Activated CD4-positive, alpha-beta T cell treated with anti-CD3 and anti-CD28 coated beads, Interleukin-2, amount 10 ng/mL, durations not matched to agents 24 days and 14 days (primary cell): ENCODE results near the gene RIN3. TPM values are rescaled to one million over a fixed set of nuclear protein-coding genes. Genes with fewer than 3 reads are reported as not detected.

ENCODE experiments used
- DNase-seq: peaks from one replicate; pipeline ENCODE4 v3.0.0; 2022
- H3K27ac Mint-ChIP-seq: one replicate; pipeline ENCODE4 v1.8.0; 2022; ENCODE audit warnings: mild to moderate bottlenecking, mixed read lengths
- H3K27me3 Mint-ChIP-seq: one replicate; pipeline ENCODE4 v1.8.0; 2022; ENCODE audit warnings: mixed read lengths
- H3K36me3 Mint-ChIP-seq: one replicate; pipeline ENCODE4 v1.8.0; 2022; ENCODE audit warnings: low read depth, mild to moderate bottlenecking, mixed read lengths
- H3K4me1 Mint-ChIP-seq: one replicate; pipeline ENCODE4 v1.8.0; 2021; ENCODE audit warnings: mixed read lengths
- H3K4me3 Mint-ChIP-seq: one replicate; pipeline ENCODE4 v1.8.0; 2022; ENCODE audit warnings: mild to moderate bottlenecking, moderate library complexity, mixed read lengths
- H3K9me3 Mint-ChIP-seq: one replicate; pipeline ENCODE4 v1.8.0; 2021; ENCODE audit warnings: mixed read lengths
- intact Hi-C: fragments of 100-400 bp; cut with micrococcal nuclease; formaldehyde crosslinking; loops from one replicate; pipeline ENCODE4 v1.15.1; 2023
- total RNA-seq: library from RNA; stranded (reverse); gene quantifications from 2 replicates; pipeline ENCODE4 v1.2.3, GENCODE V29; 2022

The RIN3 gene
- total RNA-seq, 1 donor from 2014 or later = 21.5 TPM

- no peak overlapping the region for H3K4me3 Mint-ChIP-seq
- H3K27ac Mint-ChIP-seq = no peak overlapping the region
- DNase-seq = no peak
- intact Hi-C loops = no loop called here
- peaks cover 6% of the 10 kb centered on the region for H3K9me3 Mint-ChIP-seq
- peaks cover 2% of the 10 kb centered on the region for H3K4me1 Mint-ChIP-seq
- peaks cover 1% of the 10 kb centered on the region for H3K36me3 Mint-ChIP-seq
- peaks cover 24% of the 10 kb centered on the region for H3K27me3 Mint-ChIP-seq
These were observed 38.5 kb upstream of the RIN3 start for GRCh38 chr14:92475037-92475436.

GRCh38 chr14:92475451-92476187 is 38.0 kb upstream of the RIN3 start:
- DNase-seq = no peak
- peaks cover 1% of the 10 kb centered on the region for H3K36me3 Mint-ChIP-seq
- peaks cover 2% of the 10 kb centered on the region for H3K4me1 Mint-ChIP-seq
- no peak overlapping the region for H3K4me3 Mint-ChIP-seq
- H3K27ac Mint-ChIP-seq = no peak overlapping the region
- H3K27me3 Mint-ChIP-seq = peaks cover 25% of the 10 kb centered on the region
- intact Hi-C loops = no loop called here
- H3K9me3 Mint-ChIP-seq = peaks cover 5% of the 10 kb centered on the region

GRCh38 chr14:92480856-92481255 is 32.7 kb upstream of the RIN3 start:
- intact Hi-C loops = no loop called here
- H3K36me3 Mint-ChIP-seq = peaks cover 4% of the 10 kb centered on the region

GRCh38 chr14:92481386-92481785 is 32.2 kb upstream of the RIN3 start:
- H3K4me3 Mint-ChIP-seq = no peak overlapping the region
- no peak overlapping the region for H3K27ac Mint-ChIP-seq
- H3K4me1 Mint-ChIP-seq = no peaks in the 10 kb centered on the region
- peaks cover 4% of the 10 kb centered on the region for H3K36me3 Mint-ChIP-seq
- peaks cover 9% of the 10 kb centered on the region for H3K9me3 Mint-ChIP-seq
- no peak for DNase-seq
- peaks cover 40% of the 10 kb centered on the region for H3K27me3 Mint-ChIP-seq
- intact Hi-C loops = no loop called here

More at GRCh38 chr14:92480856-92481255, 32.7 kb upstream of the RIN3 start:
- Mint-ChIP-seq H3K27me3 (peaks cover 39% of the 10 kb centered on the region), H3K9me3 (peaks cover 9% of the 10 kb centered on the region), H3K4me3 (no peak overlapping the region), H3K27ac (no peak overlapping the region), H3K4me1 (no peaks in the 10 kb centered on the region)
- no peak for DNase-seq

- H3K9me3 Mint-ChIP-seq = peaks cover 9% of the 10 kb centered on the region
- peaks cover 41% of the 10 kb centered on the region for H3K27me3 Mint-ChIP-seq
- intact Hi-C loops = no loop called here
- H3K27ac Mint-ChIP-seq = no peak overlapping the region
- H3K36me3 Mint-ChIP-seq = peaks cover 4% of the 10 kb centered on the region
- H3K4me3 Mint-ChIP-seq = no peak overlapping the region
- no peaks in the 10 kb centered on the region for H3K4me1 Mint-ChIP-seq
- no peak for DNase-seq
These were observed 31.6 kb upstream of the RIN3 start for GRCh38 chr14:92481811-92482555.

GRCh38 chr14:92482621-92483319 is 30.8 kb upstream of the RIN3 start:
- no peak overlapping the region for H3K4me3 Mint-ChIP-seq
- H3K27me3 Mint-ChIP-seq = peaks cover 44% of the 10 kb centered on the region
- H3K36me3 Mint-ChIP-seq = peaks cover 4% of the 10 kb centered on the region
- no peaks in the 10 kb centered on the region for H3K4me1 Mint-ChIP-seq
- peaks cover 9% of the 10 kb centered on the region for H3K9me3 Mint-ChIP-seq
- intact Hi-C loops = no loop called here
- H3K27ac Mint-ChIP-seq = no peak overlapping the region
- no peak for DNase-seq

- Mint-ChIP-seq H3K4me1 (no peaks in the 10 kb centered on the region), H3K27me3 (peaks cover 34% of the 10 kb centered on the region), H3K36me3 (peaks cover 2% of the 10 kb centered on the region), H3K9me3 (peaks cover 4% of the 10 kb centered on the region), H3K4me3 (no peak overlapping the region), H3K27ac (no peak overlapping the region)
- DNase-seq = no peak
- intact Hi-C loops = no loop called here
These were observed 29.3 kb upstream of the RIN3 start for GRCh38 chr14:92484132-92484823.

GRCh38 chr14:92486881-92487280 is 26.7 kb upstream of the RIN3 start:
- DNase-seq = no peak
- Mint-ChIP-seq H3K4me3 (no peak overlapping the region), H3K27ac (no peak overlapping the region), H3K9me3 (no peaks in the 10 kb centered on the region), H3K4me1 (no peaks in the 10 kb centered on the region), H3K27me3 (peaks cover 17% of the 10 kb centered on the region), H3K36me3 (no peaks in the 10 kb centered on the region)
- intact Hi-C loops = no loop called here

GRCh38 chr14:92487513-92488133 is 26.0 kb upstream of the RIN3 start:
- no peaks in the 10 kb centered on the region for H3K36me3 Mint-ChIP-seq
- no peaks in the 10 kb centered on the region for H3K4me1 Mint-ChIP-seq
- H3K27me3 Mint-ChIP-seq = peaks cover 14% of the 10 kb centered on the region
- no peak for DNase-seq
- H3K4me3 Mint-ChIP-seq = no peak overlapping the region
- intact Hi-C loops = no loop called here
- no peak overlapping the region for H3K27ac Mint-ChIP-seq
- H3K9me3 Mint-ChIP-seq = no peaks in the 10 kb centered on the region

- H3K4me1 Mint-ChIP-seq = no peaks in the 10 kb centered on the region
- DNase-seq = no peak
- intact Hi-C loops = no loop called here
- H3K36me3 Mint-ChIP-seq = no peaks in the 10 kb centered on the region
- H3K27me3 Mint-ChIP-seq = peaks cover 16% of the 10 kb centered on the region
- H3K9me3 Mint-ChIP-seq = no peaks in the 10 kb centered on the region
- H3K4me3 Mint-ChIP-seq = no peak overlapping the region
- no peak overlapping the region for H3K27ac Mint-ChIP-seq
These were observed 24.0 kb upstream of the RIN3 start for GRCh38 chr14:92489394-92490238.

- H3K9me3 Mint-ChIP-seq = no peaks in the 10 kb centered on the region
These were observed 23.2 kb upstream of the RIN3 start for GRCh38 chr14:92490239-92490959.

GRCh38 chr14:92491782-92492181 is 21.8 kb upstream of the RIN3 start:
- H3K27ac Mint-ChIP-seq = no peak overlapping the region
- no peak overlapping the region for H3K4me3 Mint-ChIP-seq

More at GRCh38 chr14:92490239-92490959, 23.2 kb upstream of the RIN3 start:
- Mint-ChIP-seq H3K4me1 (no peaks in the 10 kb centered on the region), H3K27me3 (peaks cover 18% of the 10 kb centered on the region), H3K27ac (no peak overlapping the region), H3K36me3 (no peaks in the 10 kb centered on the region), H3K4me3 (no peak overlapping the region)
- DNase-seq = no peak
- intact Hi-C loops = no loop called here

More at GRCh38 chr14:92491782-92492181, 21.8 kb upstream of the RIN3 start:
- H3K36me3 Mint-ChIP-seq = no peaks in the 10 kb centered on the region
- H3K4me1 Mint-ChIP-seq = no peaks in the 10 kb centered on the region
- no peak for DNase-seq
- H3K27me3 Mint-ChIP-seq = peaks cover 20% of the 10 kb centered on the region
- H3K9me3 Mint-ChIP-seq = no peaks in the 10 kb centered on the region
- intact Hi-C loops = no loop called here
